HG02610 (cell line): ENCODE data around the gene LAMA3.

Experiments
- ATAC-seq: cut with Tn5 transposase; IDR thresholded peaks from one replicate; pipeline ENCODE4 v1.9.1; 2021; ENCODE audit warnings: mild to moderate bottlenecking, moderate library complexity; ENCODE audit not compliant: unreplicated experiment

Gene LAMA3

DNA sequence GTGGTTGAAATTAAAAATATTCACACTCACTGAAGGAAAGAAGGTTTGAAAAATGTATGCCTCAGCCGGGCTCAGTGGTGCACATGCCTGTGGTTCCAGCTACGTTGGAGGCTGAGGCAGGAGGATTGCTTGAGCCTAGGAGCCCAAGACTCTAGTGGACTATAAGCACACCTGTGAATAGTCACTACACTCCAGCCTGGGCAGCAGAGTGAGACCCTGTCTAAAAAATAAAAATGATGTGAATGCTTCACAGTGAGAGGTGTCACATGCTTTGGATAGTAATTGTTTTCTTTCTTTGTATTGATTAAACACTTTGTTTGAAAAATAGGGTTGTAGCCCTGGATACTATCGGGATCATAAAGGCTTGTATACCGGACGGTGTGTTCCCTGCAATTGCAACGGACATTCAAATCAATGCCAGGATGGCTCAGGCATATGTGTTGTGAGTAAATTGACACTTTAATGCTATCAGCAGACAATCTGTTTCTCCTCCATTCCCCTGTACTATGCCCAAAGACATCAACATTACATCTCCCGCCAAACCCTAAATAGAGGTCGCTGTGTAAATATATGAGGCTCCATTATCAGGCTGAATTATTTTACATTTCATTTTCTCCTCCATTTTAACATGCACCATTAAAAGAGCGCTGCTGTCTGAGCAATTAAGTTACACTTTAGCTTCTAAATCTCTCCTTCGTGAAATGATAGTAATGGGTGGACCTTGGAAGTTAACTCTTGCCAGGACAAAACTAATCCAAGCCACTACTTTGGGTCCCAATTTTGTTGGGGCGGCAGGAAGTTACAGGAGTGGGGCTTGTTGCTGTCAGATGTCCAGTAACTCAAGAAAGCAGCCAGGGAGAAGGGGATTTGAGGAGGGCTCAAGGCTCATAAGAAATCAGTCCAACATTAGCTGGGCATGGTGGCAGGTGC, 187.0 kb downstream of the LAMA3 start:
- ATAC-seq: no peak

GRCh38 chr18:23876921-23877320, 187.7 kb downstream of the LAMA3 start:
- ATAC-seq: no peak

GRCh38 chr18:23877371-23877770, 188.1 kb downstream of the LAMA3 start:
- no peak for ATAC-seq

GRCh38 chr18:23878336-23878900, 189.2 kb downstream of the LAMA3 start:
- ATAC-seq: no peak

DNA sequence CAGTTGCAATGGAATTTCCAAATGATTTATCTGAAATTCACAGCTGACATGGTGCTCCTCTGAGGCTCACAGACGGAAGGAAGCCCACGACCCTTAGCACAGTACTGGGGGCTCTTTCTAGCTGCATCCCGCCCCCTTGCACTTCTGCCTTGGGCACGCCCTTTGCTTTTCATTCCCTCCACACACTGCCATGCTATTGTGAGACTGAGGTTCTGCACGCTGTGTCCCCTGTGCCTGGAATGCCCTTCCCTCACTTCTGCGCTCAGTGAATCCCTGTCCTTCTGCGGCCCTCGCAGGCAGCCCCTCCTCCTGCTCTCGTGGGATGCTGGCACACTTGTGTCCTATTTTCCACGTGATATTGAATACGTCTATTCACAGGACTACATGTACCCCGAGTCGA, 189.9 kb downstream of the LAMA3 start:
- ATAC-seq: no peak

DNA sequence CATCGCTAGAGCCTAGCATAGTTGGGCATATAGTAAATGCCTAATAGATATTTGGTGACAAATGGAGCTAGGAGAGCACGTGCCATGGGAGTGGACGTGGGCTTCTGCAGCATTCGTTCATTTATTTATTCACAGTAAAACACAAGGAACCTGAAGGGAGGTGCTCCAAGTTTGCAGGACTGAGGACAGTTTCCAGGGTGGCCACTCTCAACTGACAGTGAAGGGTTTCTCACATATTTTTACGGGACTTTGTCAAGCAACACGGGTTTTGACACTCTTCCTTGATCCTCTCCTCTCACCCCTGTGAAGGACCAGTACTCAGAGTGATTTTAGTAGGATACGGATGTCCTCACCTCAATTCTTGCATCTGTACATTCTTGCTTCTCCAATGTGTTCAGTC, 190.3 kb downstream of the LAMA3 start:
- ATAC-seq: no peak

DNA sequence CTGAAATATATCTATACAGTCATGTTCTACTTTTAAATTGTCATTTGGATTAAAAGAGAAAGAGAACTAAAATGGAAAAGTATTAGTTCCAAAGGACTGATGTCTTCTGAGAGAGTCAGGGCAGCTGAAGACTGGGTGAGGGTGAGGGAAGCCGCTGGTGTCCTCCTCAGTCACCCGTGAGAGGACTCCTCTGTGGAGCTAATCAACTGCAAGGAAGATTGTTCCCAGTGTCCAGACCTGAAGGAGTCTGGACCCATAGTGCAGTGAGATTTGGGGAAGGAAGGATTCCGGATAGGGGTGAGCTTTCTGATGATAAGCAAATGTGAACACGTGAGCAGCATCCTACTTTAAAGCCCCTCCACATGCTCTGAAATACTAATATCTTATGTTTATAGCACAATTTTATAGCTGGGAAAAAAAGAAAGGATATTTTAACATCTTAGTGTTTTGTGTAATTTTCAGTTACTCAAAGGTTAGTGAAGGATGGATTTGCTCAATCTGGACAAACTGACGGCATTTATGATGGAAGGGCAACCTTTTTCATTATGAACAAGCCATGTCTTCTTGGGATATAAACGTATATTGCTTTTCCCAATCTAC, 190.8 kb downstream of the LAMA3 start:
- no peak for ATAC-seq

GRCh38 chr18:23880931-23881617, 191.8 kb downstream of the LAMA3 start:
- no peak for ATAC-seq

DNA sequence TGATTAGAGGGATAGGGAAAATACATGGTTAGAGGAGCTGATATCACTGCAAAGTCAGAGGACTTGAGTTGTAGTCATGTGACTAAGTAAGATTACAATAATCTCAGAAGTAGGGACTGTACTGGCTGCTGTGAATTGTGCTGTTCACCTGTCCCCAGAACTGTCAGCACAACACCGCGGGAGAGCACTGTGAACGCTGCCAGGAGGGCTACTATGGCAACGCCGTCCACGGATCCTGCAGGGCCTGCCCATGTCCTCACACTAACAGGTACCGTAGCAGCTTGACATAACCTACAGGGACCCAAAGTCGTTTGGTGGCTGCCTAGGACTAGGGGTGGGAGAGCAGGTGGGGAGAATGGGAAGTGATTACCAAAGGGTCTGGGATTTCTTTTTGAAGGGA, 192.5 kb downstream of the LAMA3 start:
- ATAC-seq: no peak

DNA sequence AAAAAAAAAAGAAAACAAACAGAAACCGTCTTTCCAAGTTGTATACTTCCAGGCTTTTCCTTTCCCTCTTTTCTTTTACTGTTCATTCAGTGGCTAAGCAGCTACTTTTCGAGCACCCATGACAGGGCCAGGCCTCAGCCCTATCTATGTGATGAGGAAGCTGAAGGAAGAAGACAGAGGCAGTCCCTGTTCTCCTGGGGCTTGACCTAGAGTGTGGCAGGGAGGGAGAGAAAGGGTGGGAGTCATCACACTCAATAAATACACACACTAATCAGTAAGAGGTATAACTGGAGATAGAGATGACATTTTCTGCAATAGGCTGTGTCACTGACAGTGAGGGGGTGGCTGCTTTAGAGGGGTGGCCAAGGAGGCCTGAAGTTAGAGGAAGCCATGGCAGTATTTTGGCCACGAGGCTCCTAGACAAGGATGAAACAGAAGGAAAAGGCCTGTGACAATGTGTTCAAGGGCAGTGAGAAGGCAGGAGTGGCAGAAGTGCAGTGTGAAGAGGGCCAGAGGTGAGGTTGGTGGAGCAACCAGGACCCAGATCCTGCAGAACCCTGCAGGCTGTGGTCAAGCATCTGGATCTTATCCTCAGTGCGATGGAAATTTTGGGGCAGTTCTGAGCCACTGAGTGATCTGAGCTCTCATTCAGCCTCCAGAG, 193.5 kb downstream of the LAMA3 start:
- no peak for ATAC-seq

DNA sequence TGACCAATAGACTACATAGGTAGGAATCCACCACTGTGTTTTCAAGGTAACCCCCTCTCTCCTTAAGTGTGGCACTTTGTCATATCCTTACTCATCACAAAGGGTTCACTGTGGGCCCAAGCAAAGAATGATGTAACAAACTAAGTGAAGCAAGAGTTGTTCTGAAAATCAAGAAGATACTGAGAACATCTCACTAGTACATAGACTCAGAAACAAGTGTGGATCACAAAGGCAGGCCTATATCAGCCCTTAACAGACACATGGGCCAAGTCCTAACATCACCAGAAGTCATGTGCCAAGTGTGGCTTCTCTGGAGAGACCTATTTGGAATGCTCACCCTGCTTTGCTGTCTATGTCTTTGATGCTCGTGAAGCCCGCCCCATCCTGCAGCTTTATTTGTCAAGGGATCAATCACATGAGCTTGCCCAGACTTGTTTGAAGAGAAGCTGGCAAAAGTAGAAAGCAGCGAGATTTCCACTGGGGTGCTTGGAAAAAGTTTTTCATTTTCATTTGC, 194.1 kb downstream of the LAMA3 start:
- no peak for ATAC-seq

GRCh38 chr18:23884681-23885375, 195.6 kb downstream of the LAMA3 start:
- no peak for ATAC-seq

- no peak for ATAC-seq
Observed at GRCh38 chr18:23885750-23886149, 196.5 kb downstream of the LAMA3 start.

- ATAC-seq: no peak
Observed at GRCh38 chr18:23887035-23887434, 197.8 kb downstream of the LAMA3 start.

DNA sequence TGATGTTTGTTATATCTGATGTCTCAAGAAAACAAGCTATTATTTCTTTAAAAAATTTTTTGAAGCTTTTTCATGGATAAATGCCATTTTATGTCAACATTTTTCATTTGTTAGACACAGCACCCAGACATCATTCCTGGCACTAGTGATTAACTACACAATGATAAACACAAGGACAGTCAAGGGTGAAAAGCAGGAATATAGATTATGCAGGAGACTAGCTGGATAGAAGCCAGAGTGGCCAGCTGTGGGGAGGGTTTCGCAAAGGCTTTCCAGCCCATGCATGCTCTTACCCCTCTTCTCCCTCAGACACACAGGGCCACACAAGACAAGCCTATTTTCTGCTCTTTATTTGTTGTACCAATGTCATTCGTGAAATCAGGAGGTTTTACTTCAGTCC, 198.2 kb downstream of the LAMA3 start:
- no peak for ATAC-seq

DNA sequence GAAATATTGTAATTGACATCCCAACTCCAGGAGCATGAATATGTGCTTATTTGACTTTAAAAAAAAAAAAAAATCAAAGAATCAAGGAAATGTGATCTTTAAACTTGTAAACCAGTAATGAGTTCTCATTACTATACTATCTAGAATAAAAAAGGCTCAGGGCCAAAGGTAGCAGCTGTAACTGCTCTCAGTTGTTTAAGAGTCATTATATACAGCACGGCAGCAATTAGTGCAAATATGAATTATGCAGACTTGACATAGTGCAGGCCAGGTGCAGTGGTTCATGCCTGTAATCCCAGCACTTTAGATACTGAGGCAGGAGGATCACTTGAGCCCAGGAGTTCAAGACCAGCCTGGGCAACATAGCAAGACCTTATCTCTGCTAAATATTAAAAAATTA, 199.6 kb downstream of the LAMA3 start:
- no peak for ATAC-seq

- ATAC-seq: no peak
Observed at GRCh38 chr18:23889907-23890306, 200.7 kb downstream of the LAMA3 start.

- no peak for ATAC-seq
Observed at GRCh38 chr18:23890589-23890988, 201.3 kb downstream of the LAMA3 start.

DNA sequence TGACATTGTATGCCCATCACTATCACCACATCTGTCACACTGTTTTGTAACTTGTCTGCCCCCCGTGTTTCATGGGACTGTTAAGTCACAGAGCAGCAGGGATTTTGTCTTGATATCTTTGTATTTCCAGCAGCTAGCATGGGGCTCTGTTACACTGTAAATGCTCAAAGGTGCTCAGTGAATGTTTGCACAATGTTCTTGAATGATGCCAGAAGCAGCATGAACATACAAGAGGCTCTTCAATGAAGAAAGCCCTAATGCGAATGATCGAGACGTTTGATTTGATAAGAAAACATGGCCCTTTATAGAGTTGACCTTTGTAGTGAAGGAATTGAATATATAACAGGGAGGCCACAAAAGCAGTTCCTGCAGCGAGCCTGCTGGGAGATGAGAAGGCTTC, 204.4 kb downstream of the LAMA3 start:
- ATAC-seq: no peak

DNA sequence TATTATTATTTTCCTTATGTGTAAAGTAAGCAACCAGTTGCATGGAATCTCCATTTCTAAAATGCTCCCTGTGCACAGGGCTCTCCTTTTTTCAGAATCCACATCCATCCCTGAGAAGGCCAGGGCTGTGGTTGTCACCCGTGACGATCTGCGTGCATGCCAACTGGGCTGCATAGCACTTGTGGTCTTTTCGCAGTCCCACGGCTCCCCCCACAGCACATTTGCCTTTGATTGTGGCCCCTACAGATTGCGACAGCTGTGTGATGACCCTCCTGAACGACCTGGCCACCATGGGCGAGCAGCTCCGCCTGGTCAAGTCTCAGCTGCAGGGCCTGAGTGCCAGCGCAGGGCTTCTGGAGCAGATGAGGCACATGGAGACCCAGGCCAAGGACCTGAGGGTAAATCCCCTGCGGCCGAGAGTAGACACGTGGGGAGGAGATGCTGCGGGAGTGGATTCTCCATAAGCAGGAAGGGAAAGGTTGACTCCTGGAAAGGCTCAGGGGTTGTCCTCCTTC, 205.5 kb downstream of the LAMA3 start:
- ATAC-seq: no peak
